Sigmoid colon (tissue), 4 donors: ENCODE data around the gene STK24.

Source experiments
- EP300 ChIP-seq, 4 donors: sonication (generic); formaldehyde crosslinking; IDR thresholded peaks; one replicate each; pipeline ENCODE4 v1.6.1; 2017; ENCODE audit warnings: antibody characterized with exemption in 4 of 4
- POLR2AphosphoS5 ChIP-seq, 4 donors: sonication (generic); formaldehyde crosslinking; IDR thresholded peaks; one replicate each; pipeline ENCODE4 v1.6.1; 2017; ENCODE audit warnings: antibody characterized with exemption in 4 of 4
- TF ChIP-seq, protein P1 (sequence below), 4 experiments: fragments of 450-650 bp in 3 of 4; fragments of 200-600 bp in 1 of 4; IDR thresholded peaks; one replicate each; pipeline ENCODE4 v1.5.1; 2016 to 2019; ENCODE audit warnings: antibody characterized with exemption in 4 of 4, mild to moderate bottlenecking in 3 of 4, moderate library complexity in 2 of 4

DNA sequence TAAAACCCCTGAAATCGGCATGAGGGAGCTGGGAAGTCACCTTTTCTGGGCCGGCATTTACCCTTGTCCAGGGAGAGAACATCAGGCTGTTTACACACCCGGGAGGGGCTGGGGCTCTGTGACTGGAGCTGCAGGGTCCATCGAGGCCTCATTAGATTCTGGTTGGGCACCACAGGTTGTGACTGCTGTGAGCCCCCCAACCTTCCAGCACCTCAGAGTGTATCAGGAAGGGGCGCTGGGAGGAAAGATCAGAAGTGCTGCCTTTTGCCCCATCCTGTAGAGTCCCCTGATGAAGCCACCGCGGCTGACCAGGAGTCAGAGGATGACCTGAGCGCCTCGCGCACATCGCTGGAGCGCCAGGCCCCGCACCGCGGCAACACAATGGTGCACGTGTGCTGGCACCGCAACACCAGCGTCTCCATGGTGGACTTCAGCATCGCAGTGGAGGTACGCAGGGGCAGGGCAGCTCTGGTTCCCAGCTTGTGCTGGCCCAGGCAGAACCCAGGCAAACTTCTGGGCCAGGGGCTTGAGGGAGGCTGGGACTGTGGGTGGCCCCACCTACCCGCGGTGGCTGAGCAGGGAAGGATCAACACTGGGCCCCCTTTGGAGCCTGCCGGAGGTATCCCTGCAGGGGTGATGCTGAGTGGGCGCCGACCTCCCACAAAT lies 136.4 kb downstream of the STK24 start:
- TF ChIP-seq POLR2AphosphoS5 (IDR thresholded peaks at IDR 0.05) = no peak
- TF ChIP-seq EP300 (IDR thresholded peaks at IDR 0.05) = no peak
- TF ChIP-seq, protein P1, sequence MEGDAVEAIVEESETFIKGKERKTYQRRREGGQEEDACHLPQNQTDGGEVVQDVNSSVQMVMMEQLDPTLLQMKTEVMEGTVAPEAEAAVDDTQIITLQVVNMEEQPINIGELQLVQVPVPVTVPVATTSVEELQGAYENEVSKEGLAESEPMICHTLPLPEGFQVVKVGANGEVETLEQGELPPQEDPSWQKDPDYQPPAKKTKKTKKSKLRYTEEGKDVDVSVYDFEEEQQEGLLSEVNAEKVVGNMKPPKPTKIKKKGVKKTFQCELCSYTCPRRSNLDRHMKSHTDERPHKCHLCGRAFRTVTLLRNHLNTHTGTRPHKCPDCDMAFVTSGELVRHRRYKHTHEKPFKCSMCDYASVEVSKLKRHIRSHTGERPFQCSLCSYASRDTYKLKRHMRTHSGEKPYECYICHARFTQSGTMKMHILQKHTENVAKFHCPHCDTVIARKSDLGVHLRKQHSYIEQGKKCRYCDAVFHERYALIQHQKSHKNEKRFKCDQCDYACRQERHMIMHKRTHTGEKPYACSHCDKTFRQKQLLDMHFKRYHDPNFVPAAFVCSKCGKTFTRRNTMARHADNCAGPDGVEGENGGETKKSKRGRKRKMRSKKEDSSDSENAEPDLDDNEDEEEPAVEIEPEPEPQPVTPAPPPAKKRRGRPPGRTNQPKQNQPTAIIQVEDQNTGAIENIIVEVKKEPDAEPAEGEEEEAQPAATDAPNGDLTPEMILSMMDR (IDR thresholded peaks at IDR 0.05) = no peak
